GM18505 (cell line): ENCODE data around the gene SAMM50.

Experiments used
- ATAC-seq: cut with Tn5 transposase; IDR thresholded peaks from one replicate; pipeline ENCODE4 v1.9.1; 2021; ENCODE audit not compliant: unreplicated experiment
- POLR2A ChIP-seq: IDR thresholded peaks from 4 replicates; pipeline ENCODE4 v1.6.1; 2011; ENCODE audit warnings: borderline replicate concordance; ENCODE audit not compliant: insufficient read depth, insufficient read length; ENCODE audit errors: extremely low read depth

The SAMM50 gene

GRCh38 chr22:43955040-43955882 lies at the start of gene SAMM50:
Gene SAMM50, plus strand, starts transcription at chr22:43955442. Its CDS starts 136 bp downstream, at chr22:43955578.
- peak; percentile 87 for ATAC-seq
- TF ChIP-seq POLR2A = peak; percentile 97

DNA sequence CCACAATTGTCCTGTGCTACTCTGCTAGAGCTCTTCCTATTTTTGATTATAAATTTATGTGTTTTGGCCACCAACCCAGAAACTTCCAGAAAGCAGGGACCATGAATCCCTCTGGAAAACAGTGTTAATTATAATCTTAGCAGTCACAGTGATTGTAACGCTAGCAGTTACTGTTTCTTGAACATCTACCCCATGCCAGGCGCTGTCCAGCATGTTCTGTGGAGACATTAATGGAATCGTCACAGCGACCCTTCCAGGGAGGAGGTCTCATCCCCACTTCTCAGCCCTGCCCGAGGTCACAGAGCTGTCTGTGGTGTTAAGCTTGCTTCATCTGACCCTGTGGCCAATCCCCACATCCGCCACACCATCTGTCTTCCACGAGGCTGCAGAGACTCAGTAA lies 49.6 kb upstream of the SAMM50 start:
- no peak for ATAC-seq
- no peak for TF ChIP-seq POLR2A

- TF ChIP-seq POLR2A = no peak
- ATAC-seq = no peak
Observed at GRCh38 chr22:43909708-43910107, 45.5 kb upstream of the SAMM50 start.

GRCh38 chr22:43910178-43910695 lies 45.0 kb upstream of the SAMM50 start:
- TF ChIP-seq POLR2A = no peak
- ATAC-seq = no peak

- TF ChIP-seq POLR2A = no peak
Observed at GRCh38 chr22:43911351-43911750, 43.9 kb upstream of the SAMM50 start.

GRCh38 chr22:43917521-43917920 lies 37.7 kb upstream of the SAMM50 start:
- no peak for ATAC-seq
- TF ChIP-seq POLR2A = no peak

More at GRCh38 chr22:43911351-43911750, 43.9 kb upstream of the SAMM50 start:
- no peak for ATAC-seq

GRCh38 chr22:43919106-43919973 lies 35.9 kb upstream of the SAMM50 start:
- no peak for TF ChIP-seq POLR2A
- ATAC-seq = no peak

DNA sequence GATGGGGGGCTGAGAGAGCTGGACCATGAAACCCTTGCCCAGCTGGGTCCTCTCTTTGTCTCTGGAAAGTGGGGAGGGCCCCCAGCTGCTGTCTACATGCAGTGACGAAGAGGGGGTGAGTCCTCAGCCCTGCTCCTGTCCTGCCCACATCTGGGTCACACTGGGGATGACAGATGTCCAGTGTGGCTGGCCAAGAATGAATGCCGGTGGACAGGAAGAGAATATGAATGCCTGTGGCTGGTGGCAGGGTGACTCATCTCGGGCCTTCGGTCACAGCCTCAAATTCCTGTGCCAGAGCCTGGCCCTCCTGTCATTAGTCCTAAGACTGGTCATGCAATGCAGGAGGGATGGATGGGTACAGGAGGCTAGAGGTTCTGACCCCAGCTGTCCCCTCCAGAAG lies 33.9 kb upstream of the SAMM50 start:
- TF ChIP-seq POLR2A = no peak
- ATAC-seq = no peak

DNA sequence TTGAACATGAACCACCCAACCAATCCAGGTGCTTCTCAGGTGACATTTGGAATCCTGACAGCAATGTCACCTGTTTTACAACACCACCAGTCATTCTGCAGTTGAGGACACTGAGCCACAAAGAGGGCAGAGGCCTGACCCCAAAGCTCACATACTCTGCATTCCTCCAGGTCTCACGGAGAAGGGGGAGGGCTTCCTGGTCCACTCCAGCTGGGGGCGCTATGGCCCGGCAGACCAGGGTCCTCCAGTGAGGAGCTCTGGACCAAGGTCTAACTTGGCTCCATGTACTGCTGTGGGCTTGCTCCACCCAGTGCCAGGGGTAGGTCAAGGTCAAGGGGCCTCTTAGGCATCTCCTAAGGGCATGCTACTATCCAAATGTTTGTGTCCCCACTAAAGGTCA lies 33.1 kb upstream of the SAMM50 start:
- TF ChIP-seq POLR2A = no peak
- no peak for ATAC-seq

- ATAC-seq = no peak
- no peak for TF ChIP-seq POLR2A
Observed at GRCh38 chr22:43923191-43923590, 32.1 kb upstream of the SAMM50 start.

DNA sequence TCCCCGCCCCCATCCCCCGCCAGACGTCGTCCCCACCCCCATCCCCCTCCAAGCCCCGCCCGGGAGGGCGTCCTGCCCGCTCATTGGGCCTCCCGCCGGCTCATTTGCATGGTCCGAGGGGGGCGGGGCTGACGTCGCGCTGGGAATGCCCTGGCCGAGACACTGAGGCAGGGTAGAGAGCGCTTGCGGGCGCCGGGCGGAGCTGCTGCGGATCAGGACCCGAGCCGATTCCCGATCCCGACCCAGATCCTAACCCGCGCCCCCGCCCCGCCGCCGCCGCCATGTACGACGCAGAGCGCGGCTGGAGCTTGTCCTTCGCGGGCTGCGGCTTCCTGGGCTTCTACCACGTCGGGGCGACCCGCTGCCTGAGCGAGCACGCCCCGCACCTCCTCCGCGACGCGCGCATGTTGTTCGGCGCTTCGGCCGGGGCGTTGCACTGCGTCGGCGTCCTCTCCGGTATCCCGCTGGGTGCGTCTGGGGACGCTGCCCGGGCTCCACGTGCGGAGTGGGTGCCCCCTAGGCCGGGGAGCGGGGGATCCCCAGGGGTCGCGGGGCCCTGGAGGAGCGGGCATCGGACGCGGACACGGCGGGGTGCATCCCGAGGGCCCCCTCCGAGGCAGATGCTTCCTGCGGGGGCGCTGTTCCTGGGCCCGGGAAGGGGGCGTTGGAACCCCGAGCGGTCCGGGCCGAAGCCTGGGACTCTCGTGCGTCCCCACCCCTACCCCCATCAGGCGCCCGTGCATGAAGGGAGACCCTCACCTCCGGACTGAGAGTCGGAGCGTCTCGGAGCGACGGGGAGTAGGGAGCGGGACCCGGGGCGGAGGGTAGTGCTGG lies 31.4 kb upstream of the SAMM50 start, which contains the start of gene PNPLA3:
Gene PNPLA3 (plus strand): TSS at position 175 of the 834 bp plus-strand sequence. CDS start 107 bp downstream, at position 282.
- no peak for ATAC-seq
- no peak for TF ChIP-seq POLR2A

GRCh38 chr22:43924877-43925276 lies 30.4 kb upstream of the SAMM50 start:
- no peak for ATAC-seq
- TF ChIP-seq POLR2A = no peak
